HEK293 (cell line): ENCODE data around the gene PTPRK.

Experiments
- CTCF ChIA-PET: fragments of 350-600 bp; formaldehyde crosslinking; extraction: SDS; loops from one replicate; lab custom pipeline; 2021; ENCODE audit warnings: antibody characterized with exemption; lab: Yijun Ruan, JAX
- POLR2A ChIA-PET: fragments of 300-600 bp; formaldehyde crosslinking; extraction: SDS; loops from one replicate; lab custom pipeline; 2020; ENCODE audit warnings: antibody characterized with exemption, inconsistent platforms; lab: Yijun Ruan, JAX
- H3K27ac ChIP-seq: fragments of 200-500 bp; sonication (Bioruptor generic); 2 replicates; pipeline ENCODE4 v1.5.1; 2014; ENCODE audit warnings: low read depth, low read length, control low read depth, inconsistent platforms; ENCODE audit errors: extremely low read depth
- H3K36me3 ChIP-seq, 2 experiments: fragments of 200-500 bp in 1 of 2; sonication (Bioruptor generic) in 1 of 2; 1 replicate in 1 of 2; 2 replicates in 1 of 2; pipeline ENCODE4 v1.5.1; 2014 to 2017; ENCODE audit warnings: inconsistent platforms in 2 of 2, low read length in 2 of 2; ENCODE audit not compliant: control insufficient read depth in 2 of 2, insufficient read depth in 1 of 2
- H3K4me1 ChIP-seq: fragments of 200-500 bp; sonication (Bioruptor generic); 2 replicates; pipeline ENCODE4 v1.5.1; 2014; ENCODE audit warnings: mild to moderate bottlenecking, low read length, inconsistent platforms; ENCODE audit not compliant: control insufficient read depth, insufficient read depth
- H3K4me3 ChIP-seq: 2 replicates; pipeline ENCODE4 v1.5.1; 2011; ENCODE audit warnings: low read depth, mild to moderate bottlenecking, control low read depth, low read length, moderate library complexity
- H3K9me3 ChIP-seq: fragments of 200-500 bp; sonication (Bioruptor generic); 2 replicates; pipeline ENCODE4 v1.5.1; 2014; ENCODE audit warnings: low read depth, low read length, inconsistent platforms; ENCODE audit not compliant: control insufficient read depth, insufficient read depth
- BCL11B ChIP-seq: fragments of 450-650 bp; formaldehyde crosslinking; IDR thresholded peaks from 2 replicates; pipeline ENCODE4 v1.5.1; 2016; ENCODE audit warnings: low read depth, missing biosample characterization, missing genetic modification characterization
- GLIS2 ChIP-seq: fragments of 450-650 bp; formaldehyde crosslinking; IDR thresholded peaks from 2 replicates; pipeline ENCODE4 v1.5.1; 2016; ENCODE audit warnings: missing biosample characterization, missing genetic modification characterization
- MEIS1 ChIP-seq: sonication (generic); formaldehyde crosslinking; IDR thresholded peaks from 2 replicates; pipeline ENCODE4 v1.8.1; 2022; ENCODE audit warnings: missing genetic modification reagents, mild to moderate bottlenecking, borderline replicate concordance
- MZF1 ChIP-seq: fragments of 450-650 bp; formaldehyde crosslinking; IDR thresholded peaks from 2 replicates; pipeline ENCODE4 v1.5.1; 2017; ENCODE audit warnings: missing biosample characterization, missing genetic modification characterization, borderline replicate concordance
- PBX3 ChIP-seq: sonication (generic); formaldehyde crosslinking; IDR thresholded peaks from 2 replicates; pipeline ENCODE4 v1.8.1; 2022; ENCODE audit warnings: mild to moderate bottlenecking, moderate library complexity, missing genetic modification reagents
- ZBTB11 ChIP-seq: fragments of 450-650 bp; formaldehyde crosslinking; conservative IDR thresholded peaks from 2 replicates; pipeline ENCODE4 v1.5.1; 2016; ENCODE audit warnings: low read depth, missing biosample characterization, missing genetic modification characterization
- ZNF133 ChIP-seq: fragments of 450-650 bp; formaldehyde crosslinking; IDR thresholded peaks from 2 replicates; pipeline ENCODE4 v1.5.1; 2016; ENCODE audit warnings: missing biosample characterization, missing genetic modification characterization
- ZNF202 ChIP-seq: fragments of 450-650 bp; formaldehyde crosslinking; IDR thresholded peaks from 2 replicates; pipeline ENCODE4 v1.5.1; 2016; ENCODE audit warnings: missing biosample characterization, missing genetic modification characterization, borderline replicate concordance
- ZNF549 ChIP-seq: fragments of 450-650 bp; IDR thresholded peaks from 2 replicates; pipeline ENCODE4 v1.5.1; 2018; ENCODE audit warnings: missing biosample characterization, missing genetic modification characterization, mild to moderate bottlenecking, inconsistent platforms, moderate library complexity
- ZNF560 ChIP-seq: fragments of 450-650 bp; formaldehyde crosslinking; IDR thresholded peaks from 2 replicates; pipeline ENCODE4 v1.5.1; 2017; ENCODE audit warnings: missing biosample characterization, missing genetic modification characterization, borderline replicate concordance
- ZNF610 ChIP-seq: fragments of 450-650 bp; formaldehyde crosslinking; IDR thresholded peaks from 2 replicates; pipeline ENCODE4 v1.5.1; 2016; ENCODE audit warnings: missing biosample characterization, missing genetic modification characterization, borderline replicate concordance
- ZNF629 ChIP-seq: fragments of 450-650 bp; formaldehyde crosslinking; IDR thresholded peaks from 2 replicates; pipeline ENCODE4 v1.5.1; 2017; ENCODE audit warnings: missing biosample characterization, missing genetic modification characterization
- ZNF76 ChIP-seq: fragments of 450-650 bp; formaldehyde crosslinking; IDR thresholded peaks from 2 replicates; pipeline ENCODE4; 2016; ENCODE audit warnings: low read depth, missing biosample characterization, missing genetic modification characterization, borderline replicate concordance
- ZNF777 ChIP-seq: fragments of 450-650 bp; formaldehyde crosslinking; IDR thresholded peaks from 2 replicates; pipeline ENCODE4 v1.5.1; 2017; ENCODE audit warnings: missing biosample characterization, missing genetic modification characterization, borderline replicate concordance
- TF ChIP-seq, protein P1 (sequence below): fragments of 450-650 bp; formaldehyde crosslinking; IDR thresholded peaks from 2 replicates; pipeline ENCODE4 v1.5.1; 2016; ENCODE audit warnings: missing biosample characterization, missing genetic modification characterization
- TF ChIP-seq, protein P2 (sequence below): fragments of 450-650 bp; formaldehyde crosslinking; IDR thresholded peaks from 2 replicates; pipeline ENCODE4 v1.5.1; 2016; ENCODE audit warnings: missing biosample characterization, missing genetic modification characterization
- TF ChIP-seq, protein P3 (sequence below): fragments of 450-650 bp; formaldehyde crosslinking; IDR thresholded peaks from 2 replicates; pipeline ENCODE4 v1.5.1; 2016; ENCODE audit warnings: missing biosample characterization, missing genetic modification characterization
- TF ChIP-seq, protein P4 (sequence below): fragments of 450-650 bp; formaldehyde crosslinking; IDR thresholded peaks from 2 replicates; pipeline ENCODE4 v1.5.1; 2016; ENCODE audit warnings: missing biosample characterization, missing genetic modification characterization

The PTPRK gene

GRCh38 chr6:128069188-128069587, 451.2 kb downstream of the PTPRK start (continued):
- TF ChIP-seq, protein P1, sequence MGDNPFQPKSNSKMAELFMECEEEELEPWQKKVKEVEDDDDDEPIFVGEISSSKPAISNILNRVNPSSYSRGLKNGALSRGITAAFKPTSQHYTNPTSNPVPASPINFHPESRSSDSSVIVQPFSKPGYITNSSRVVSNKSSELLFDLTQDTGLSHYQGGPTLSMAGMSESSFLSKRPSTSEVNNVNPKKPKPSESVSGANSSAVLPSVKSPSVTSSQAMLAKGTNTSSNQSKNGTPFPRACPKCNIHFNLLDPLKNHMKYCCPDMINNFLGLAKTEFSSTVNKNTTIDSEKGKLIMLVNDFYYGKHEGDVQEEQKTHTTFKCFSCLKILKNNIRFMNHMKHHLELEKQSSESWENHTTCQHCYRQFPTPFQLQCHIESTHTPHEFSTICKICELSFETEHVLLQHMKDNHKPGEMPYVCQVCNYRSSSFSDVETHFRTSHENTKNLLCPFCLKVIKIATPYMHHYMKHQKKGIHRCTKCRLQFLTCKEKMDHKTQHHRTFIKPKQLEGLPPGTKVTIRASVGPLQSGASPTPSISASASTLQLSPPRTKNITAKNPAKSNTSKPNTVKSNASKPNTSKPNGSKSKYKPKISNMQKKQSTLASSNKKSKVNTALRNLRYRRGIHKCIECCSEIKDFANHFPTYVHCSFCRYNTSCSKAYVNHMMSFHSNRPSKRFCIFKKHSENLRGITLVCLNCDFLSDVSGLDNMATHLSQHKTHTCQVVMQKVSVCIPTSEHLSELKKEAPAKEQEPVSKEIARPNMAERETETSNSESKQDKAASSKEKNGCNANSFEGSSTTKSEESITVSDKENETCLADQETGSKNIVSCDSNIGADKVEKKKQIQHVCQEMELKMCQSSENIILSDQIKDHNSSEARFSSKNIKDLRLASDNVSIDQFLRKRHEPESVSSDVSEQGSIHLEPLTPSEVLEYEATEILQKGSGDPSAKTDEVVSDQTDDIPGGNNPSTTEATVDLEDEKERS (tag by site-specific recombination) = no peak

- ChIA-PET POLR2A (no interaction called here), CTCF (interaction anchor here (1.2 kb wide), 1 partner anchor 252 kb away, joined by 4 read pairs; no protein-coding TSS in a partner anchor)
- Histone ChIP-seq H3K4me1 (peaks cover 24% of the 10 kb centered on the region), H3K9me3 (no peaks in the 10 kb centered on the region), H3K4me3 (no peak overlapping the region), H3K27ac (no peak overlapping the region), H3K36me3 (no peaks in the 10 kb centered on the region)
- TF ChIP-seq ZNF76 (no peak), PBX3 (CRISPR knock-in tag) (no peak), GLIS2 (tag by site-specific recombination) (no peak), ZNF549 (tag by site-specific recombination) (no peak), ZNF133 (tag by site-specific recombination) (no peak), BCL11B (no peak), ZNF629 (tag by site-specific recombination) (no peak), MEIS1 (CRISPR knock-in tag) (no peak), ZNF202 (tag by site-specific recombination) (no peak), MZF1 (tag by site-specific recombination) (no peak), ZNF777 (no peak), ZNF610 (no peak), ZBTB11 (tag by site-specific recombination) (no peak), ZNF560 (tag by site-specific recombination) (no peak)
- TF ChIP-seq, protein P2, sequence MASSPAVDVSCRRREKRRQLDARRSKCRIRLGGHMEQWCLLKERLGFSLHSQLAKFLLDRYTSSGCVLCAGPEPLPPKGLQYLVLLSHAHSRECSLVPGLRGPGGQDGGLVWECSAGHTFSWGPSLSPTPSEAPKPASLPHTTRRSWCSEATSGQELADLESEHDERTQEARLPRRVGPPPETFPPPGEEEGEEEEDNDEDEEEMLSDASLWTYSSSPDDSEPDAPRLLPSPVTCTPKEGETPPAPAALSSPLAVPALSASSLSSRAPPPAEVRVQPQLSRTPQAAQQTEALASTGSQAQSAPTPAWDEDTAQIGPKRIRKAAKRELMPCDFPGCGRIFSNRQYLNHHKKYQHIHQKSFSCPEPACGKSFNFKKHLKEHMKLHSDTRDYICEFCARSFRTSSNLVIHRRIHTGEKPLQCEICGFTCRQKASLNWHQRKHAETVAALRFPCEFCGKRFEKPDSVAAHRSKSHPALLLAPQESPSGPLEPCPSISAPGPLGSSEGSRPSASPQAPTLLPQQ (tag by site-specific recombination) = no peak
- TF ChIP-seq, protein P3, sequence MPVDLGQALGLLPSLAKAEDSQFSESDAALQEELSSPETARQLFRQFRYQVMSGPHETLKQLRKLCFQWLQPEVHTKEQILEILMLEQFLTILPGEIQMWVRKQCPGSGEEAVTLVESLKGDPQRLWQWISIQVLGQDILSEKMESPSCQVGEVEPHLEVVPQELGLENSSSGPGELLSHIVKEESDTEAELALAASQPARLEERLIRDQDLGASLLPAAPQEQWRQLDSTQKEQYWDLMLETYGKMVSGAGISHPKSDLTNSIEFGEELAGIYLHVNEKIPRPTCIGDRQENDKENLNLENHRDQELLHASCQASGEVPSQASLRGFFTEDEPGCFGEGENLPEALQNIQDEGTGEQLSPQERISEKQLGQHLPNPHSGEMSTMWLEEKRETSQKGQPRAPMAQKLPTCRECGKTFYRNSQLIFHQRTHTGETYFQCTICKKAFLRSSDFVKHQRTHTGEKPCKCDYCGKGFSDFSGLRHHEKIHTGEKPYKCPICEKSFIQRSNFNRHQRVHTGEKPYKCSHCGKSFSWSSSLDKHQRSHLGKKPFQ (tag by site-specific recombination) = no peak
- TF ChIP-seq, protein P4, sequence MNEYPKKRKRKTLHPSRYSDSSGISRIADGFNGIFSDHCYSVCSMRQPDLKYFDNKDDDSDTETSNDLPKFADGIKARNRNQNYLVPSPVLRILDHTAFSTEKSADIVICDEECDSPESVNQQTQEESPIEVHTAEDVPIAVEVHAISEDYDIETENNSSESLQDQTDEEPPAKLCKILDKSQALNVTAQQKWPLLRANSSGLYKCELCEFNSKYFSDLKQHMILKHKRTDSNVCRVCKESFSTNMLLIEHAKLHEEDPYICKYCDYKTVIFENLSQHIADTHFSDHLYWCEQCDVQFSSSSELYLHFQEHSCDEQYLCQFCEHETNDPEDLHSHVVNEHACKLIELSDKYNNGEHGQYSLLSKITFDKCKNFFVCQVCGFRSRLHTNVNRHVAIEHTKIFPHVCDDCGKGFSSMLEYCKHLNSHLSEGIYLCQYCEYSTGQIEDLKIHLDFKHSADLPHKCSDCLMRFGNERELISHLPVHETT (tag by site-specific recombination) = no peak
Observed at GRCh38 chr6:128068119-128068479, 452.3 kb downstream of the PTPRK start.
